ENCODE data around the gene CTSW.
A peak's percentile ranks its signal among the peaks of the same experiment; 100 is the strongest.

Gene CTSW

DNA sequence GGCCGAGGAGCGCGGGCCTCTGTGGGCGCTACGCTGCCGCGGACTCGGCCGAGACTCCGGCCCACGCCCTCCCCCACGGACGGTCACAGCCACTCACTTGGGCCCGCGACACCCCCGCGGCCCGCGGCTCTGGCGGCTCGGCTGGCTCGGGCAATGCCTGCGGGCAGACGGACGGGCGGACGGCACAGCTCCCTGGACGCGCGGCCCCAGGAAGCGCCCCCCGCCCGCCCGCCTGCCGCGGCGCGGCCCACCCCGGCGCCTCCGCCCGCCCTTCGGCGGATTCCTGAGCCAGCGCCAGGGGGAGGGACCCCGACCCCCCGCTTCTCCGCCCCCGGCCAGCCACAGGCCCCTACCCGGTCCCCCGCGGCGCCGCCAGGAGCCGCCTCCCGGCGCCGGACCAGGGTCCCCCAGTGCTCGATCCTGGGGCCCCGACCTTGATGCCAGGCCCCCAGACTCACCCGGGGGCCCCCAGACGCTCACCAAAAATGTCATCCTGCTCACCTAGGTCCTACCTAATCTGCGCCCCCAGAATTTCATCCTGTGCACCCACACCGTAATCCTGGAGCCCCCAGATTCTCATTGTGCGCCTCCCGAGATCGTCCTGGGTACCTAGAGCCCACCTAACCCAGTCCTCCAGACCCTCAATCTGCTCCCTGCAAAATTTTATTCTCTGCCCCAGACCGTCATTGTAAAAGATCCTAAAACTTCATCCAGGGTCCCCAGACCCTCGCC is 6.9 kb upstream of the CTSW start, which contains the start of gene EFEMP2:
Gene EFEMP2, minus strand, starts transcription at position 215 of the 732 bp plus-strand sequence. CDS start 446 bp downstream, outside the sequence.
- no peaks in the 10 kb centered on the region for H3K36me3 ChIP-seq (ENCODE audit: control insufficient read depth, insufficient read depth, low read length)
- H3K4me1 ChIP-seq (ENCODE audit: control insufficient read depth, insufficient read depth, low read length): peaks cover 11% of the 10 kb centered on the region
- peak within 1 kb of the TSS; percentile 65 for H3K9ac ChIP-seq (ENCODE audit: low read length)
- H3K27me3 ChIP-seq (ENCODE audit: control insufficient read depth, insufficient read depth, low read length): peaks cover 5% of the 10 kb centered on the region
- no peaks in the 10 kb centered on the region for H3K9me3 ChIP-seq (ENCODE audit: control insufficient read depth, low read length)
- peak within 1 kb of the TSS; percentile 26 for H3K4me3 ChIP-seq (ENCODE audit: low read length)

DNA sequence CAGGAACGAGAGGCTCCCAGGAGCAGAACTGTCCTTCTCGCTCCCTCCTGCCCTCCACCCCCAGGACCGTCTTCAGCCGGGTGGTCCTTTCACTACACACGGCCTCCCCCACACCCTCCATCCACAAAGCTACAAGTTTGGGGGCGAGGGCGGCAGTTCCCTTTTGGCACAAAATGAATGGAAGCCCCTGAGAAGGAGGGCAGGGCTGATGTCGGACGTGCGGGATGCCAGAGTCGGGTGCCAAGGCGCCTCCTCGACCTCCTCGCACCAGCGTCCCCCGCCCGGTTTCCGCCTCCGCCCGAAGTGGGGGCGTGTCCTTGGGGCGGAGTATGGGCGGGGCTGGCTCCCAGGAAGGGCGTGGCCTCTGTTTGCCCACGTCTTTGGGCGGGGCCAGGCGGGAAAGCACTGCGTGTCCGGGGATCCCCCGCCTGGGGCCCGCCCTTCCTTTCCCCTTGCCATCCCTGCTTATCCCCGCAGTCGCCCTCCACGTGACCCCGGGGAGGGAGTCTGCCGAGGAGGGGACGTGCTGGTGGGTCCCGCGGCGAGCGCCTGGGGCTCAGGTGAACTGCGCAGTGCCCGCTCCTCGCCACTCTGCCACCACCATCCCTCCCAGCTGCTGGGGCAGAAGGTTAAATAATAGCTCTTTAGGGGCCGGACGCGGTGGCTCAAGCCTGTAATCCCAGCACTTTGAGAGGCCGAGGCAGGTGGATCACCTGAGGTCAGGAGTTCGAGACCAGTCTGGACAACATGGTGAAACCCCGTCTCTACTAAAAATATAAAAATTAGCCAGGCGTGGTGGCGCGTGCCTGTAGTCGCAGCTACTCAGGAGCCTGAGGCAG is 6.1 kb upstream of the CTSW start:
- Histone ChIP-seq H3K9me3 (ENCODE audit: control insufficient read depth, low read length) (no peaks in the 10 kb centered on the region), H3K4me1 (ENCODE audit: control insufficient read depth, insufficient read depth, low read length) (peaks cover 11% of the 10 kb centered on the region), H3K27me3 (ENCODE audit: control insufficient read depth, insufficient read depth, low read length) (peaks cover 5% of the 10 kb centered on the region), H3K9ac (ENCODE audit: low read length) (peak overlapping the region; percentile 65), H3K36me3 (ENCODE audit: control insufficient read depth, insufficient read depth, low read length) (no peaks in the 10 kb centered on the region), H3K4me3 (ENCODE audit: low read length) (peak overlapping the region; percentile 26)

DNA sequence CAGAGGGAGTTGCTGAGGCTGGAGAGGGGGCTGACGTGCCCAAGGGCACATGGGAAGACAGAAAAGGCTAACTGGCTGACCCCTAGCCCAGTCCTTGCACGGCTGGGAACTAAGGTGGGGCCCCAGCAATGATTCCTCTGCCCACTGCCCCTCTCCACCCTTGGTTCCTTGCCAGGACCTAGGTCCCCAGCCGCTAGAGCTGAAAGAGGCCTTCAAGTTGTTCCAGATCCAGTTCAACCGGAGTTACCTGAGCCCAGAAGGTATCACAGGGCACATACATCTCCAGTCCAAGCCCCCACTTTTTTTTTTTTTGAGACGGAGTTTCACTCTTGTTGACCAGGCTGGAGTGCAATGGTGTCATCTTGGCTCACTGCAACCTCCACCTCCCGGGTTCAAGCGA is 390 bp downstream of the CTSW start:
- H3K4me3 ChIP-seq (ENCODE audit: low read length): no peak overlapping the region
- no peak overlapping the region for H3K9ac ChIP-seq (ENCODE audit: low read length)
- peaks cover 7% of the 10 kb centered on the region for H3K4me1 ChIP-seq (ENCODE audit: control insufficient read depth, insufficient read depth, low read length)
- no peaks in the 10 kb centered on the region for H3K9me3 ChIP-seq (ENCODE audit: control insufficient read depth, low read length)
- peaks cover 15% of the 10 kb centered on the region for H3K36me3 ChIP-seq (ENCODE audit: control insufficient read depth, insufficient read depth, low read length)
- no peaks in the 10 kb centered on the region for H3K27me3 ChIP-seq (ENCODE audit: control insufficient read depth, insufficient read depth, low read length)

DNA sequence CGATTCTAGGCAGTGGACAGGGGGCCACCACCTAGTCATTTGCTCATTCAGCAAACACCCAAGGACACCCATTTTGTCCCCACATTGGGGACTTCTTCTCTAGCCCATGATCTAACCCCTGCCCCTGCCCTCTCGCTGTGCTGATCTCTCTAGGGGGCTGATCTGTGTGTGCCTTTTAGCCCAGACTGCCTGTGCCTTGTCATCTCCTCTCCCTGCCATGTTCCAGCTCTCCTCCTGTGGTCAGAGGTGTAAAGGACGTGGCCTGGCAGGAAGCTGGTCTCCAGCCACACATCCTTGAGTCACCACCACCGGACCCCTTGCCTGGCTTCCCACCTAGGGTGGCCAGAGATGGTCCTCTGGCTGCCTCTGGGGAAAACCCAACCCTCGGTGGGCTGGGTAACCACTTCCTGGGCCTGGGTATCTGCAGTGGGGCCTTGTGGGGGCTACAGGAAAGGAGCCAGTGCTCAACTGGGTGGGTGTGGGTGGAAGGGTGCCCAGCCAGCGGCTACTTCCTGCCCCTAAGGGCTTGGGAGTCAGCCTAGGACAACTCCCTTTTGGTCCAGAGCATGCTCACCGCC is 1.3 kb downstream of the CTSW start:
- Histone ChIP-seq H3K4me3 (ENCODE audit: low read length) (no peak overlapping the region), H3K9me3 (ENCODE audit: control insufficient read depth, low read length) (no peaks in the 10 kb centered on the region), H3K9ac (ENCODE audit: low read length) (no peak overlapping the region), H3K27me3 (ENCODE audit: control insufficient read depth, insufficient read depth, low read length) (no peaks in the 10 kb centered on the region), H3K4me1 (ENCODE audit: control insufficient read depth, insufficient read depth, low read length) (peaks cover 13% of the 10 kb centered on the region), H3K36me3 (ENCODE audit: control insufficient read depth, insufficient read depth, low read length) (peaks cover 15% of the 10 kb centered on the region)

DNA sequence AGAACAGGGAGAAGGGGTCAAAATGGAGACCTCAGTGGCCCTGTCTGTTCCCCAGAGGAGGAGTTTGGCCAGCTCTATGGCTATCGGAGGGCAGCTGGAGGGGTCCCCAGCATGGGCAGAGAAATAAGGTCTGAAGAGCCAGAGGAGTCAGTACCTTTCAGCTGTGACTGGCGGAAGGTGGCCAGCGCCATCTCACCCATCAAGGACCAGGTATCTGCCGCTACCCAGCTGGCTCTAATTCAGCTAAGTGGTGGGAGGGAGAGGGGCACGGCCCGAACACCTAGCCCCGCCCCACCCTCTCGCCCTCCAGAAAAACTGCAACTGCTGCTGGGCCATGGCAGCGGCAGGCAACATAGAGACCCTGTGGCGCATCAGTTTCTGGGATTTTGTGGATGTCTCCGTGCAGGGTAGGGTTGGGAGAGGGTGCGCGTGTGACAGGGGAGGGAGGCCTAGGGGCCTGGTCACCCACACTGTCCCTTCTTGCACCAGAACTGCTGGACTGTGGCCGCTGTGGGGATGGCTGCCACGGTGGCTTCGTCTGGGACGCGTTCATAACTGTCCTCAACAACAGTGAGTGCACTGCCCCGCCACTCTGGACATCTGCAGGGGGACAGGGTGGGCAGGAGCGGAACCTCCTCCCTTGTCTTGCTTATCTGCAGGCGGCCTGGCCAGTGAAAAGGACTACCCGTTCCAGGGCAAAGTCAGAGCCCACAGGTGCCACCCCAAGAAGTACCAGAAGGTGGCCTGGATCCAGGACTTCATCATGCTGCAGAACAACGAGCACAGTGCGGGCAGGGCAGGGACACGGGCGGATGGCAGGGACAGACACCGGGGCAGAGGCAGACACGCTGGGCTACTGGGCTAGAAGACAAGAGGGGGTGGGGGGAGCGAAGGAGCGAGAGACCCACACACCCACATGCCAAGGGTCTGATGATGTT is 2.8 kb downstream of the CTSW start:
- no peaks in the 10 kb centered on the region for H3K27me3 ChIP-seq (ENCODE audit: control insufficient read depth, insufficient read depth, low read length)
- no peak overlapping the region for H3K9ac ChIP-seq (ENCODE audit: low read length)
- H3K36me3 ChIP-seq (ENCODE audit: control insufficient read depth, insufficient read depth, low read length): peaks cover 15% of the 10 kb centered on the region
- no peaks in the 10 kb centered on the region for H3K9me3 ChIP-seq (ENCODE audit: control insufficient read depth, low read length)
- H3K4me1 ChIP-seq (ENCODE audit: control insufficient read depth, insufficient read depth, low read length): peaks cover 27% of the 10 kb centered on the region
- no peak overlapping the region for H3K4me3 ChIP-seq (ENCODE audit: low read length)

DNA sequence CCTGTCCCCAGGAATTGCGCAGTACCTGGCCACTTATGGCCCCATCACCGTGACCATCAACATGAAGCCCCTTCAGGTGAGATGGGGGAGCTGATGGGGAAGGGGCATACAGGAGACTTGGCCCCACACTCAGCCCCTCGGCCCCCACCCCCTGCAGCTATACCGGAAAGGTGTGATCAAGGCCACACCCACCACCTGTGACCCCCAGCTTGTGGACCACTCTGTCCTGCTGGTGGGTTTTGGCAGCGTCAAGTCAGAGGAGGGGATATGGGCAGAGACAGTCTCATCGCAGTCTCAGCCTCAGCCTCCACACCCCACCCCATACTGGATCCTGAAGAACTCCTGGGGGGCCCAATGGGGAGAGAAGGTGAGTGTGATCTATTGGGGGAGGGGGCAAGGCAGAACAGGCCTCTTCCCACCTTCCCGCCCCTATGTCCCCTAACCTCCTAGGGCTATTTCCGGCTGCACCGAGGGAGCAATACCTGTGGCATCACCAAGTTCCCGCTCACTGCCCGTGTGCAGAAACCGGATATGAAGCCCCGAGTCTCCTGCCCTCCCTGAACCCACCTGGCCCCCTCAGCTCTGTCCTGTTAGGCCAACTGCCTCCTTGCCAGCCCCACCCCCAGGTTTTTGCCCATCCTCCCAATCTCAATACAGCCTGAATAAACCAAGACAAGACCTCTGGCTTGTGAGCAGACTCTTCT is 3.6 kb downstream of the CTSW start:
- peaks cover 32% of the 10 kb centered on the region for H3K4me1 ChIP-seq (ENCODE audit: control insufficient read depth, insufficient read depth, low read length)
- no peaks in the 10 kb centered on the region for H3K27me3 ChIP-seq (ENCODE audit: control insufficient read depth, insufficient read depth, low read length)
- H3K9ac ChIP-seq (ENCODE audit: low read length): no peak overlapping the region
- H3K36me3 ChIP-seq (ENCODE audit: control insufficient read depth, insufficient read depth, low read length): peaks cover 15% of the 10 kb centered on the region
- H3K9me3 ChIP-seq (ENCODE audit: control insufficient read depth, low read length): no peaks in the 10 kb centered on the region
- no peak overlapping the region for H3K4me3 ChIP-seq (ENCODE audit: low read length)

DNA sequence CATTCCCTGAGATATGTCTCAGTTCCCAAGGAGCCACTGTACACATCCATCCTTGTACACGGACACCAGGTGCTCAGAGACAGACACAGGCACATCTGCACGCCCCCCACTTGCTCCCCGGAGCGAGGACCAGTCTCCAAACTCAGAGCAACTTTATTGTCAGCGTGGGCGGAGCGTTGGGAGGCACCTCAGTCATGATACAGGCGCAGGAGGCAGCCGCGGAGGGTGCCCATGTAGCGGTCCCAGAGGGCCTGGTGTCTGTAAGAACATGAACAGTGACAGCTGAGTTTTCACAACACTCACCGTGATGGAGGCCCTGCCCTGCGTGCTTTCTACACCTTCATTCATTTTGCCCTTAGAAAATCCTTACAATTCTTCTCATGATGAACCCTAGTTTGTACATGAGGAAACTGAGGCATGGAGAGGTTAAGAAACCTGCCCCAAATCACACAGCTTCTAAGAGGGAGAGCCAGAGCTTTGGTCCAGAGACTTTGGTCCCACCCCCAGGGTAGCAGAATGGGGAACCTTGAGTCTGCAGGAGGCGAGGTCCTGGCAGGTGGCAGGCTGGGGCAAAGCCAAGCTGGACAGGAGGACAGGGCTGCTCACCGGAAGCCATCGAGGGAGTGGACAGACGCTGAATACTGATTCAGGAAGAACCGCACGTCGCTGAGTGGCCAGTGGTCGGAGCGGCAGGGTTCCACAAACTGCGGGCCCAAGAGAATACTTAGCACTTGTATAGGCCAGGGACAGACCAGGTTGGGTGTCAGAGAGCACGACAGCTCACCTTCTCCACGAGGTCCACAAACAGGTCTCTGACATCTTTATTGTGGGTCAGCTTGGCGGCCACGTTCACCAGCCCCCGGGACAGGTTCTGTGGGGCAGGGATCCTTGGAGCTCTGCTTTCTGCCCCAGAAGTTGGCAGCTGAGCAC is 4.4 kb downstream of the CTSW start:
- peaks cover 15% of the 10 kb centered on the region for H3K36me3 ChIP-seq (ENCODE audit: control insufficient read depth, insufficient read depth, low read length)
- no peak overlapping the region for H3K9ac ChIP-seq (ENCODE audit: low read length)
- H3K9me3 ChIP-seq (ENCODE audit: control insufficient read depth, low read length): no peaks in the 10 kb centered on the region
- H3K27me3 ChIP-seq (ENCODE audit: control insufficient read depth, insufficient read depth, low read length): no peaks in the 10 kb centered on the region
- no peak overlapping the region for H3K4me3 ChIP-seq (ENCODE audit: low read length)
- H3K4me1 ChIP-seq (ENCODE audit: control insufficient read depth, insufficient read depth, low read length): peaks cover 36% of the 10 kb centered on the region

DNA sequence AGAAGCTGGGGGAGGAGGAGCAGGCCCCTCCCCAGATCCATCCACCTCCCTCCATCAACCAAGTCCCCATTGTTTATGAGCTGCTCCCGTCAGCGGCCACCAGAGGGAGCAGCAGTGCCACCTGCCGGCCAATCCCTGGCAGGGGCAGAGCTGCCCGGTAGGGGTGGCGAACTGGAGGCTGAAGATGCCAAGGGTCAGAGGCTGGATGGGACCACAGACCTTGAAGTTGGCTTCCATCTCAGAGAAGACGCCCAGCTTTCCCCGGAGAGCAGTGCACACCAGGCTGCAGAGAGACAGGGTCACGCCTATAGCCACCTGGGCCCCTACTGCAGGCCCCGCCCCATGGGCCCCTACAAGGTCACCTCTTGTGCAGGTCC is 5.1 kb downstream of the CTSW start:
- Histone ChIP-seq H3K4me3 (ENCODE audit: low read length) (no peak overlapping the region), H3K27me3 (ENCODE audit: control insufficient read depth, insufficient read depth, low read length) (no peaks in the 10 kb centered on the region), H3K9ac (ENCODE audit: low read length) (no peak overlapping the region), H3K36me3 (ENCODE audit: control insufficient read depth, insufficient read depth, low read length) (peaks cover 15% of the 10 kb centered on the region), H3K9me3 (ENCODE audit: control insufficient read depth, low read length) (no peaks in the 10 kb centered on the region), H3K4me1 (ENCODE audit: control insufficient read depth, insufficient read depth, low read length) (peaks cover 42% of the 10 kb centered on the region)

DNA sequence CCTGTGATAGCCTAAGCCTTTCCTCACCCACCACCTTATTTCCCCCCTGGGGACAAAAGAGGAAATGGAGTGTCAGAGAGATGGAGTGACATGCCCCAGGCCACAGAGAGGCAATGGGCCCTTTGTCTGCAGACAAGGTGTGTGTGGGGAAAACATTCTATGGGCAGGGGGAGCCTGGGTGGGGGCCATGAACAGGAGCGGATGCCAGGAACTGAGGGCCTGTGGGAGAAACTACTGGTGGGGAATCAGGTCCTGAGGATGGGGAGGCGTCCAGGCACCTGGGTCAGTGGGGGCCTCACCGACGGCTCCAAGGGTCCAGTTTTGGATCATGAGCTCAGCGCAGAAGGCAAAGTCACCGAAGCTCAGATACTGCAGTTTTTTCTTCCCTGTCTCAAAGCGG is 5.6 kb downstream of the CTSW start:
- Histone ChIP-seq H3K9me3 (ENCODE audit: control insufficient read depth, low read length) (no peaks in the 10 kb centered on the region), H3K4me3 (ENCODE audit: low read length) (no peak overlapping the region), H3K4me1 (ENCODE audit: control insufficient read depth, insufficient read depth, low read length) (peaks cover 48% of the 10 kb centered on the region), H3K9ac (ENCODE audit: low read length) (no peak overlapping the region), H3K27me3 (ENCODE audit: control insufficient read depth, insufficient read depth, low read length) (no peaks in the 10 kb centered on the region), H3K36me3 (ENCODE audit: control insufficient read depth, insufficient read depth, low read length) (peaks cover 15% of the 10 kb centered on the region)

DNA sequence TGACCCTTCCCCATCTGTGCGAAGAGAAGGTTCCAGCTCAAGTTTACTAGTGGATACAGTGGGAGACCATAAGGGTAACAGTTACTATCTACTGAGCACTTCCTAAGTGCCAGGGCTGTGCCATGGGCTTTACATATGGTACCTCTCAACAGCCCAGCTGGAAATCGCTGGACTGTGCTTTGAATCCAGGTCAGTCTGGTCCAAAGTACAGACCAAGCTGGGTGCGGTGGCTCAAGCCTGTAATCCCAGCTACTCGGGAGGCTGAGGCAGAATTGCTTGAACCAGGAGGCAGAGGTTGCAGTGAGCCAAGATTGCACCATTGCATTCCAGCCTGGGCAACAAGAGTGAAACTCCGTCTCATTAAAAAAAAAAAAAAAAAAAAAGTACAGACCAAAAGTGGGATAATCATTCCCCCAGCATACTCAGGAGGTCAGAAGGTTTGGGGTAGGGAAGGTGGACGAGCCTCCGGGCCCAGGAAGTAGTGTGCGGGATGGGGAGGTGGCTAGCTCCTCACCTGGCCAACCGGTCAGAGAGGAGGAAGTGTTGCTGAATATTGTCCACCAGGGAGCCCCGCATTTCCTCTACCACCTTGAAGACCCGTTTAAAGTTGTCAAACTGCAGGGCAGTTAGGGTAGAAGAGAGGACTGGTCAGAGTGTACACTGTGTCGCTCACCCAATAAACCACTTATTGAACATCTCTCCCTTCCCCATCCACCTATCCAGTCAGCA is 6.3 kb downstream of the CTSW start:
- Histone ChIP-seq H3K4me3 (ENCODE audit: low read length) (no peak overlapping the region), H3K36me3 (ENCODE audit: control insufficient read depth, insufficient read depth, low read length) (peaks cover 15% of the 10 kb centered on the region), H3K9me3 (ENCODE audit: control insufficient read depth, low read length) (no peaks in the 10 kb centered on the region), H3K27me3 (ENCODE audit: control insufficient read depth, insufficient read depth, low read length) (no peaks in the 10 kb centered on the region), H3K4me1 (ENCODE audit: control insufficient read depth, insufficient read depth, low read length) (peaks cover 53% of the 10 kb centered on the region), H3K9ac (ENCODE audit: low read length) (no peak overlapping the region)
